ENCODE results near the gene PTPRCAP.

Gene PTPRCAP

DNA sequence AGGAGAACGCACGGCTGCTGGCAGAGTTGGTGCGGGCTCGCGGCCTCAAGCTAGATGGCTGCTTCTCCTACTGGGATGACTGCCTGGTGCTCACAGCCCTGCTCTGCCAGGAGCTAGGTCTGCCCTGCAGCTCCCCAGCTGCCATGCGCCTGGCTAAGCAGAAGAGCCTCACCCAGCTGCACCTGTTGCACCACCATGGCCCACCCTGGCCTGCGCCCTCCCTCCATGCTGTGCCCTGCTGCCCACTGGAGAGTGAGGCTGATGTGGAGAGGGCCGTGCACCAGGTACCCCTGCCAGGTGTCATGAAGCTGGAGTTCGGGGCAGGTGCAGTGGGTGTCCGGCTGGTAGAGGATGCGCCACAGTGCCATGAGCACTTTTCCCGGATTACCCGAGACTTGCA lies 14.0 kb downstream of the PTPRCAP start:
- DNase-seq, result no peak

DNA sequence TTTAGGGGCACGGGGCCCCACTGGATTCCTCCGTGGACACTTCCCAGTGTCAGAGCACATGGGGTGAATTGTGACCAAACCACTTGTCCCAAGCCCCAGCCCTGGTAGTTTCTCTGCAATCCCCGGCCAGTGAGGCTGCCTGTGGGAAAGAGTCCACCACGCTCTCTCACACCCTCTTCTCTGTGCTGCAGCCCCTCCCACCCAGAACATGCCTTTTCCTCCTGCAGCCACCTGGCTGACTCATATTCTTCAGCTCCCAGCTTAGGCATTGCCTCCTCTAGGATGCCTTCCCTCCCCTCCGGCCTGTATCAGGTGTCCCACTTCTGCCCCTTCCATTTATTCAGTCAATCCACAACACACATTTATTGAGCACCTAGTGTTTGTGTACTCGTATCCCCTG lies 14.6 kb downstream of the PTPRCAP start:
- no peak for DNase-seq

DNA sequence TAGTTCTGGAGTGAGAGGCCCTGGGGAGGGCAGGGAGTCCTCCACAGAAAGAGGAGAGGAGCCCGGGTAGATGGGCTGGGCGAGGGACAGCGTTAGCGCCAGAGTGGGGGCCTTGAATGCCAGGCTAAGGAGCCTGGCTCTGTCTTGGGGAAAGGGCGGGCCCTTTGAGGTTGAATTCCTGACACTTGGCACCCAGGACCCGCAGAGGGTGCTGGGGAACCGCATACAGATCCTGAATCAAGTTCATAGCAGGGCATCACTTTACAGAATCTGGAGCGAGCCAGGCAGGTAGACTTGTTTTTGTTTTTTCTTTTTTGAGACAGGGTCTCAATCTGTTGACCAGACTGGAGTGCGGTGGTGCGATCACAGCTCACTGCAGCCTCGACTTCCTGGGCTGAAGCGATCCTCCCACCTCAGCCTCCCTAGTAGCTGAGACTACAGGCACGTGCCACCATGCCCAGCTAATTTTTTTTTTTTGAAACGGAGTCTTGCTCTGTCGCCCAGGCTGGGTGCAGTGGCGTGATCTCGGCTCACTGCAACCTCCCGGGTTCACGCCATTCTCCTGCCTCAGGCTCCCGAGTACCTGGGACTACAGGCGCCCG lies 16.0 kb downstream of the PTPRCAP start:
- no peak for DNase-seq

DNA sequence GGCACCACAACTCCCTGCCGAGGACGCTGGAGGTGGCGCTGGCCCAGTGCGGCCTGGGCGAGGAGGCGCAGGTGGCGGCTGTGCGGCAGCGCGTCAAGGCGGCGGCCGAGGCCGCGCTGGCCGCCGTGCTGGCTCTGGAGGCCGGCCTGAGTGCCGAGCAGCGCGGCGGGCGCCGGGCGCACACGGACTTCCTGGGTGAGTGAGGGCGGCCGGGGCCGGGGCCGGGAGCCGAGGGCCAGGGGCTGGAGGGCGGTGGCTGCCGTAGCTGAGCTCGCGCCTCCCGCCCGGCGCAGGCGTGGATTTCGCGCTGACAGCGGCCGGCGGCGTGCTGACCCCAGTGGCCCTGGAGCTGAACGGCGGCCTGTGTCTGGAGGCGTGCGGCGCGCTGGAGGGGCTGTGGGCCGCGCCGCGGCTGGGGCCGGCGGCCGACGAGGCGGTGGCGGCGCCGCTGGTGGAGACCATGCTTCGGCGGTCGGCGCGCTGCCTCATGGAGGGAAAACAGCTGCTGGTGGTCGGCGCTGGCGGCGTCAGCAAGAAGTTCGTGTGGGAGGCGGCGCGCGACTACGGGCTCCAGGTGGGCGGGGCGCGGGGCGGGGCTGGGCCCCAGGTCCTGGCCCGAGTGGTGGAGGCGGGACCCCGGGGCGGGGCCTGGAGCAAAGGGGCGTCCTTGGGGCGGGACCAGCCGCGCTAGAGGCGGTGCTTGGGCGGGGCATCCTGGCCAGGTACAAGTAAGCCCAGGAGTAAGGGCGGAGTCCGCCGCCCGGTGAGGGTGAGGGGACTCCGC lies 16.6 kb downstream of the PTPRCAP start:
- DNase-seq, result peak; percentile 97 to 100 (median 98)

DNA sequence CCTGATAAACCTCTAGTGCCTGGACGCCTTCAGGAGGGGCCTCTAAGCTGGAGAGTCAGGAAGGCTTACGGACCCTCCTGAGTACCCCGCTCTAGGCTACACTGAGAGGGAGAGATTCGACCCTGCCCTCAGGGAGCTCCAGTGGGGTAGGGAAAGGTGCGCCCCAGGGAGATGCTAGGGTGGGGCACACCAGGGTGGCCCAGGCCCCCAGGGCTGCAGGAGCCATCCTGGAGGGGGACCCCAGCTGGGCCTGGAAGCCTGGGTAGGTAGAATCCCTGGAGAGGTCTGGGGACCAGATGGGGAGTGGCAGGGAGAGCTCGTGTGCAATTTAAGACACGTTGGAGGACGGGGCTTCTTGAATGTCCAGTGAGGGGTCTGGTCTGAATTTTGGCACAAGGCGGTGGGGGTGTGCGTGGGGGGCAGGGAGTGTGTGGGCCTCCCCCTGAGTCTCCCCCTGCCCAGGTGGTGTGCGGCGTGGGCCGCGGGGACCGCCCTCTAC lies 17.3 kb downstream of the PTPRCAP start:
- DNase-seq, result no peak

DNA sequence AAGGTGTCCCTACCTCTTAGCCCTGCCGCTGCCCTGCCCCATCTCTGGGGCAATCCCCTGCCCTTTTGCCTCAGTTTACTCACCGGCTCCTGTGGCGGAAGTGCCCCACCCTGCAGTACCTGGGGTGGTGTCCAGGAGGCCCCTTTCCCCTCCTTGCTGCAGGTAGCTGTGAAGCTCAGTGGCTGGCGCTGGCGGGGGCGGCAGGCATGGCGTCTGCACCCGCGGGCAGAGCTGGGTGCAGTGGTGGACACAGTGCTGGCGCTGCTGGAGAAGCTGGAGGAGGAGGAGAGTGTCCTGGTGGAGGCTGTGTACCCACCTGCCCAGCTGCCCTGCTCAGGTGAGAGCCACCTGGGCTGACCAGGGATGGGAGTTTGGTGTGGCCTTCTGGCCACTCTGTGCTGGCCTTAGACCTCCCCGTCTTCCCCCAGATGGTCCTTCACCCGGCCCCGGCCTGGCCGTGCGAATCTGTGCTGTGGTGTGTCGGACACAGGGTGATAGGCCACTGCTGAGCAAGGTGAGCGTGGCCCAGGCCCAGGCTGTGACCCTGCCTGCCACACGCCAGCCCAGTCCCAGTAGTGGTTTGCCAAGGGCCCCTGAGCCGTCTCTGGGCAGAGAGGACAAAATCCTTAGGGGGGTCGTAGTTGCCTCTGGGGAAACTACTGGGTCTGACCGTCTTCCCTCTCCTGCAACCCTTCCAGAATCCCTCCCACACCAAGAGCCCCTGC lies 18.0 kb downstream of the PTPRCAP start:
- DNase-seq, result no peak

DNA sequence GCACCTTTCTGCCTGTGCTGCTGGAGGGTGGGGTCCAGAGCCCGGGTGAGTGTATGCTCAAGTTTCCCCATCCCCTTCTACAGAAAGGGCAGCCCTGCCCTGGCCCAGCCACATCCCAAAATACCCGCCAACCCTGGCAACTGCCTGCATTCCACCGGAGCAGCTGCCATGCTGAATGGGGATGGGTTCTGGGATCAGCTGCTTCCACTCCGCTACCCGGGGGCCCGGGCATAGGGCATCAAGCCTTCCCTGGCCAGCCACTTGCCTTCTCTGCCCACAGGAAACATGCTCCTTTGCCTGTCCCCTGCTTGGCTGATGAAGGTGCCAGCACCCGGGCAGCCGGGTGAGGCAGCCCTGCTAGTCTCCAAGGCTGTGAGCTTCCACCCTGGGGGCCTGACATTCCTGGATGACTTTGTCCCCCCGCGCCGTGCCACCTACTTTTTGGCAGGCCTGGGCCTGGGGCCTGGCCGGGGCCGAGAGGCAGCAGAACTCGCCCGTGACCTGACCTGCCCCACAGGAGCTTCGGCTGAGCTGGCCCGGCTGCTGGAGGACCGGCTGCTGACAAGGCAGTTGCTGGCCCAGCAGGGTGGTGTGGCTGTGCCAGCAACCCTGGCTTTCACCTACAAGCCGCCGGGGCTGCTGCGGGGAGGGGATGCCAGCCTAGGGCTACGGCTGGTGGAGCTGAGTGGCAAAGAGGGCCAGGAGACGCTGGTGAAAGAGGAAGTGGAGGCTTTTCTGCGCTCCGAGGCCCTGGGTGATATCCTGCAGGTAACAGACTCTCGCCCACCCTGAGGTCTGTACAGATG lies 18.8 kb downstream of the PTPRCAP start:
- DNase-seq, result peak in 2 of 4 experiments; percentile 36 to 47

DNA sequence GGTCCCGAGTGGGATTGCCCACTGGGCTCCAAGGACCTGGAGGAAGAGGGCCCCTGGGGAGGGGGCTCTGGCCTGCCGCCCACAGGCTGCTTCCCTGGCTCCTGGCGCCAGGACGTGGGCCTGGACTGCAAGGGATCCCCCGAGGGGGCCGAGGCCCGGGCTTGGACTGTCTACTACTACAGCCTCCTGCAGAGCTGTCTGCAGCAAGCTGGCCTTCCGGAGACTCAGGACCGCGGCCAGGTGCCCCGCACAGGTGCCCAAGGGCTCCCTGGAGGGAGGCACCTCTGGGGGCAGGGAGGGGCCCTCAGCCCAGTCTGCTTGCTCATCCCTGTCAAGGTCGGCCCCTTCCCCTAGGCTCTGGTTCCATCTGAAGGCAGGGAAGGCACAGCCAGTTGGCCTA lies 20.1 kb downstream of the PTPRCAP start:
- no peak for DNase-seq

DNA sequence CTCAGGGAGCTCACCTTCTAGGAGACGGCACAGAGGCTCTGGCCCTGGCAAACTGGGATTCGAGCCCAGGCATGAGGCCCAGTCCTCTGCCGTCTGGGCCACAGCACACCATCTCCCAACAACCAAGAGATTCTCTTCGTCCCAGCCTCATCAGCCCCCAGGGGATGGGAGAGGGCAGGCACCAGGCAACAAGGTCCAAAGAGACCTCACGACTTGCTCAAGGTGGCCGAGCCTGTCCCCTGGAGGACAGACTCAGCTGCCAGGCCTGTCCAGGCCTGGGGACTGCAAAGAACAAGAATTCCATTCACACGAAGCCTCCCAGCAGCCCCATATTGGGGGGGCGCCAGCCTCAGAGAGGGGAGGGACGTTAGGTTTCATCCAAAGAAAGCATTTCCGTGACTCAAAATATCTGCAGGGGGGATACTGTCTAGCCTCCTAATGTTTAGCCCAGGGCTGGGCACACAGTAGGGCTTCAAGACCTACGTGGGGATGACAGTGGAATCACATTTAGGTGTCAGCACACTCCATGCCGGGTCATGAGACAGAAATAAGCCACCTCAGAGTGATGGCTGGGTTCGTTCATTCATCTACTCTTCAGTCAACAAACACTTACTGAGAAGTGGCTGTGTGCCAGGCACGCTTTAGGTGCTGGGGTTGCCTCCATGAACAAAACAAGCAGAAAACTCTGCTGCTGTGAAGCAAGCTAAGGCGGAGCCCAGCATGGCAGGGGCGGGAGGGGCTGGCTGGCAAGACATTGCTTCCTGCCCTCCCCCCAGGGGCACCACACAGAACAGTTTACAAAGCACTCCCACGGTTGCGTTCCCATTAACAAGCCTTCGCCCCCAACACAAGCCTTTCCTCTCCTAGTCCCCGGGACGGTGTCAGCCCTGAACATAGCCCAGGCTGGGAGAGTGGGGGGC lies 20.8 kb downstream of the PTPRCAP start:
- DNase-seq, result peak in 2 of 4 experiments; percentile 76 to 88

DNA sequence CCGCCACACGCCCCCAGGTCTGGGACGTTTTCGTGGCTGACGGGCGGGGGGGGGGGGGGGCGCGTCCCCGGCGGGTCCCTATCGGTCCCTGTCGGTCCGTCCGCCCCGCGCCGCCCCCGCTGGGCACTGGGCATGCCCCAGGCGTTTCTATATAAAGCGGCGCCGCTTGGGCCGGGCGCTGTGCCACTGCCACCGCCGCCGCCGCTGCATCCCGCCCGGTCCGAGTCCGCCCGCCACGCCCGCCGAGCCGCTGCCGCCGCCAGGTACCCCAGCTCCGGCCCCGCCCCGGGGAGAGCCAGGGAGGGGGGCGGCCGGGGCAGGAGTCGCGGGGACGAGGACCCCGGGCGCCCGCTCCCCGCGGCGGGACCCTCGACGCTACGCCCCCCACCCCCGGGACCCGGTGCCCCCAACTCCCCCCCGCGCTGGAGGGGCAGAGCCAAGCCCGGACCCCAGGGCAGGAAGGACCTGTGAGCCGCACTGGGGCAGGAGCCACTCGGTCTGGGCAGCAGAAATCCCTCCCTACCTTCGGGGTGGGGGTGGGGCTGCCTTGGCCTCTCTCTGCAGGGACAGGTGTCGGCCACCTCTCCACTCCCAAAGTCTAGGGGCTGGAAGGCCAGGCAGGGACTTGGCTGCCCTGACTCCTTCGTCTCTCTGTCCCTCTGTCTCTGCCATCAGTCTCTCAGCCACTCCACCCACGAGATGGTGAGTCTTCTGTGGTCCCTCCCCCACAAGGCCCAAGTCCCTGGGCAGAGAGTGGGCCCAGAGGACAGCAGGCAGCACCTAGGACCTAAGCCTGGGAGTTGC lies 21.8 kb downstream of the PTPRCAP start, which contains the start of gene CARNS1:
Gene CARNS1, plus strand, starts transcription at position 178 of the 804 bp plus-strand sequence. Its CDS starts 522 bp downstream, at position 700.
- no peak for DNase-seq

DNA sequence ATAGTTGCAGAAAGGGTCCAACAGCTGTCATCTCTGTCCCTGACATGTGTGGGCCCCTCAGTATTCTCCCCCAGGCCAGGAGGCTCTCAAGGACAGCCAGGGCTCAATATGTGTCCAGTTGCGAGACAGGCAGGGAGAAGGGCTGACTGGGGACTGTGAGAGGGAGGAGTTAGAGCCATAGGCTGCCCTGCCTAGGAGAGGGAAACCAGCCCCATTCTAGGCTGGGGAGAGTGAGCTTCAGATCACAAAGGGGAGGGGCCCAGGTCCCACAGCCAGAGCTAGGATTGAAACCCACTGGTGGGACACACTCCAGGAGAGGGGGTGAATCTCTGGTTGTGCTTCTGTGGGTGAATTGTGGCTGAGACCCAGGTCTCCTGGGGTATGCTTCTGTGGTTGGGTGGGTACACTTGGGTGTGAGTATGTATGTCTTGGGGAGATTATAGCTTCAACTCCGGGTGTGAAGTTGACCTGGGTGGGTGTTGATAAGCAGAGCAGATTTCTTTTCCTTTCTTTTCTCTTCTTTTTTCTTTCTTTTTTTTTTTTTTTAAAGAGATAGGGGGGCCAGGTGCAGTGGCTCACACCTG lies 24.1 kb downstream of the PTPRCAP start:
- DNase-seq, result no peak

DNA sequence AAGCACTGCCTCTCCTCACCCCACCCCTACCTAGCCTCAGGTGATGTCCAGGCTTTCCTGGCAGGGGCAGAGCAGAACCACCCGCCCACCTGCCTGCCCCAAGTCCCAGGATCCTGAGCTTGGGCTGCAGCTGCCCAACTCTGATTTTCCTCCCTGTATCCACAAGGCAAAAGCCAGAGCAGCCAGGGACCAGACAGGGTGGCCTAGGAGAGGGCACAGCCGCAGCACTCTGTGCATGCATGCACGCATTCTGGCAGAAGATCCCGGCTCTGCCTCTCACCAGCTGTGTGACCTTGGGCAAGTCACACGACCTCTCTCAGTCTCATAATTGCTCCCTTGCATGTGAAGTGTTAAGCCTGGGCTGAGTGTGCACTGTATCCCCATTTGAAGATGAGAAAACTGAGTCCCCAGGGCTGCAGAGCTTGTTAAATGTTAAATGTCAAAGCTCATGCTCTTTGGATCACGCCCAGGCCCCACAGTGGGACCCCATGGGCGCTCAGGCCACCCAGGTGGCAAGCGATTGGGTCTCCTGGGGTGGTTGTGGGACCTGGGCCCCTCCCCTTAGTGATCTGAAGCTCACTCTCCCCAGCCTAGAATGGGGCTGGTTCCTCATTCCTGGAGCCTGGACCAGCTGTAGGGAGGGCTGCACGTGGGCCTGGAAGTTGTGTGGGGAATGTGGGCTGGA lies 24.8 kb downstream of the PTPRCAP start:
- no peak for DNase-seq

DNA sequence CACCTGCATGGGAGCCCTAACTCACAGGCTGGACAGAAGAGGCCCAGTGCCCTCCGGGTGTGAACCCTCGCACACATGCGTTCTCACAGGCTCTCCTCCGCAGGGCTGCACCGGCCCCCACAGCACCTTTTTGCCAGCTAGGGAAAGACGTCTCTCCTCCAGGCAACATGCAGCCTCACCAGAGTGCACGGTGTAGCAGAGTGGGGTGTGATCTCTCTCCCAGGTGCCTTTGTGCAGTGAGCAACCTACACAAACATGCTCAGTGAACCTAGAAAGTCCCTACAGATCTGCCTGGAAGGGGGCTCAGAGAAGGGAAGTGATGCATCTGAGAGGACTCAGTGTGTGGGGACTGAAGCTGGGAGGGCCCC lies 25.7 kb downstream of the PTPRCAP start:
- no peak for DNase-seq

DNA sequence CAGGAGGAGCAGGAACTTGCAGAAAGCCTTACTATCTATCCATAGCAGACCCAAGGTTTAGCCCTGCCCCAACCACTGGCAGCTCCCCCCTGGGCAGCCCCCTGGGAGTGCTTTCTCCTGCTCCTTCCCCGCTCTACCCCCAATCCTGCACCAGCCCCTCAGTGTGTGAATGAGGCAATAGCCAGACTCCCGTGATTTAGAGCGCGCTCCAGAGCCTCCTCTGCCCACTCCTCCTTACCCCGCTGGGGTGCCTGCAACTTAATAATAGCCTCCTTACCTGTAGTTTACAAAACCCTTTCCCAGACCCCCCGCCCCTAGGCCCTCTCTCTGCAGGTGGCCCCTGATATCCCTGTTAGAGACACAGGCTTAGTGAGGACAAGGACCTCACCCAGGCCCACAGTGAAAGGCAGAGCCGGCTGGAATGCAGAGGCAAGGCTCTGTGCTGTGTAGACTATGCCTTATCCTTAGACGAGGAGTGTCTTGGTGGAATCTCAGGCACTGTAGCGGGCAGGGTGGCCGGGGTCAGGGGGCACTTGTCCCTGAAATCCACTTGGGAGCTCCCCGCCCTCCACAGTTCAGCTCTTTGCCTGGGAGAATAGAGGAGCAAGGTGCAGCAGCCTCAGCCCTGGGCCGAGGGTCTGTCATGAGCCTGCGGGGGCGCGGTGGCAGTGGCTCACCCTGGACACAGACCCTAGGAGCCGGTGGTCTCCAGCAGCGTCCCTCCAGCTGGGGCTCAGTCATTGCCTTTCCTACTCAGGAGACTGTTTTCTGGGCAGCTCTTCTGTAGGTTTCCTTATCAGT lies 26.3 kb downstream of the PTPRCAP start:
- no peak for DNase-seq

DNA sequence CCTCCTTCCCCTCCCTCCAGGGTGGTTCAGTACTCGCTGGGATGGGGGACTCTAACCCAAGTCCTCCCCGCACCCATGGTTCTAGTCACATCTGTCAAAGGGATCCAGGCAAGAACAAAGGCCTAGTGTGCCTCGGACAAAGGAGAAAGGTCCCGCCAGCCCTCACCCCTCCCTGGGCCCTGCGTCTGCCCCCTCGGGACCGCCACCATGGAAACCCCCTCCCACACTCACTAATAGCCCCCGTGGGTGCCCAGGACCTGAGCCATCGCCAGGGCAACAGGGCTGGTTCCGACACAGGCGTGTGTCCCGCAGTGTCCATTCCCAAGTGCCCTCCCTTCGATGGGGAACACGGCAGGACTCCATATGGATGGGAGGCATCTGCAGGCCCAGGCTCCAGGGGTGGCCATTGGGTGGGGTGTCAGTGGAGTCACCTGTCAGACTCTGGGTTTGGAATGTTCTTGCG lies 27.1 kb downstream of the PTPRCAP start:
- no peak for DNase-seq

DNA sequence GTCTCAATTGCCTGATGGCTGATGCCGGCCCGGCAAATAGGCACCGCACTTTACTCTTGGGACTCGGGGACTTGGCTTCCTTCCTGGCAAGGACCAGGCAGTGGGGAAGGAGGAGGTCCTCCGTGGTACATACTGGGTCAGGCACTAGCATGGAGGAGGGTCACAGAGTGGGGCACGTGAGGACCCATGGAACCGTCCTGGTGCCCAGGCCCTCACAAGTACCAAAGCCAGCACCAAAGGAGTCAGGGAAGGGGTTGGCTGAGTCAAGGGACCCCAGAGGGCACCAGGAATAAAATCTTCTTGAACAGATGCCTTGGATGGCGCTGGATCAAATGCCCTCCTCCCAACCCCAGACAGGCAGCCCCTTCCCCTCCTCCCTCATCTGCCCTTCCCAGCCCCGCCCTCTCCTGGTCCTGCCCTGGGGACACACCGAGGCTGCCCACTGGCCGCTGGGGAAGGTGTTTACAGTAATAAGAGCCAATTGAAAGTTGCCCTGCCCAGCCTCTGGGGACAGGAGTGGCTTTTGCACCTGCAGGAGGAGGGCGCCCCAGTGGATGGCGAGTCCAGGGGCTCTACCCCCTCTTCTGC lies 27.6 kb downstream of the PTPRCAP start:
- no peak for DNase-seq

DNA sequence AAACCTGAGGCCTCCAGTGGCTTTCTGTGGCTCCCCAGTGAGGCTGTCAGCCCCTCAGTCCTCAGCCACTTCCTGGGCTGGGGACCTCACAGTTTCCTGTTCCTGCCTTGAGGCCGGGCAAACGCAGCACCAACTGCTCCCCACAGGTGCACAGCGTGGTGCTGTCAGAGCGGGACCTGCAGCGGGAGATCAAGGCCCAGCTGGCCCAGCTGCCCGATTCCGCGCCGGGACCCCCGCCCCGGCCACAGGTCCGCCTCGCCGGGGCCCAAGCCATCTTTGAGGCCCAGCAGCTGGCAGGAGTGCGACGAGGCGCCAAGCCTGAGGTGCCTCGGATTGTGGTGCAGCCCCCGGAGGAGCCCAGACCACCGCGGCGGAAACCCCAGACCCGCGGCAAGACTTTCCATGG lies 28.2 kb downstream of the PTPRCAP start:
- peak in 2 of 4 experiments; percentile 60 to 67 for DNase-seq

DNA sequence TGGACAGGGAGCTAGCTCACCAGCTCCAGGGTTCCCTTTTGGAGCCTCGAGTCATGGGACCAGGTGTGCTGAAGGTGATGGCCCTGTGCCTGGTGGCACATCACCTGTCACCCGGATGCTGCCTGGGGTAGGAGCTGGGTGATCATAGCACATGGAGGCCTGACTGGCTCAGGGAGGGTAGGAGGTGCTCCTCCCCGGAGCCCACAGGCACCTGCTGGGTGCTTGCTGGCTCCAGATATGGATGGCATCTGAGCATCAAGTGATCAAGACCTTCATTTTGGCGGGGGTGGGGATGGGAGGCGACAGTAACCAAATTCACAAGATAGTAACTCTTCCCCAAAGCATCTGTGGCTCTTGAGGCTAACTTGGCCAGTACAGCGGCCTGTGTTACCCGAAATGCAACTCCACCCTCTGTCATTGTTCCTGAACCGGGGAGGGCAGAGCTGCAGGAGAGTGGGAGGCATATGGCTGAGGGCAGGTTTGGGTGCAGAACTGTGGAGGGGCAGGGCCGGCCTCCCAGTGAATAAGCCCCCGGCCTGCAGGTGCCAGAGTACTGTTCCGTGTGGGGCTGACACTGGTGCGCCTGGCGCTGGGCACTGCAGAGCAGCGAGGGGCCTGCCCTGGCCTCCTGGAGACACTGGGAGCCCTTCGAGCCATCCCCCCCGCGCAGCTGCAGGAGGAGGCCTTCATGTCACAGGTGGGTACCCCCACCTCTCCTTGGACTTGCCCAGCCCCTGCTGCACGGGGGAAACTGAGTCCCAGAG lies 28.9 kb downstream of the PTPRCAP start:
- no peak for DNase-seq
